GM19438 (cell line): ENCODE measurements around the gene PQBP1.

Source experiments
- ATAC-seq: cut with Tn5 transposase; IDR thresholded peaks from one replicate; pipeline ENCODE4 v1.9.1; 2021; ENCODE audit warnings: low read depth; ENCODE audit not compliant: unreplicated experiment

The PQBP1 gene

DNA sequence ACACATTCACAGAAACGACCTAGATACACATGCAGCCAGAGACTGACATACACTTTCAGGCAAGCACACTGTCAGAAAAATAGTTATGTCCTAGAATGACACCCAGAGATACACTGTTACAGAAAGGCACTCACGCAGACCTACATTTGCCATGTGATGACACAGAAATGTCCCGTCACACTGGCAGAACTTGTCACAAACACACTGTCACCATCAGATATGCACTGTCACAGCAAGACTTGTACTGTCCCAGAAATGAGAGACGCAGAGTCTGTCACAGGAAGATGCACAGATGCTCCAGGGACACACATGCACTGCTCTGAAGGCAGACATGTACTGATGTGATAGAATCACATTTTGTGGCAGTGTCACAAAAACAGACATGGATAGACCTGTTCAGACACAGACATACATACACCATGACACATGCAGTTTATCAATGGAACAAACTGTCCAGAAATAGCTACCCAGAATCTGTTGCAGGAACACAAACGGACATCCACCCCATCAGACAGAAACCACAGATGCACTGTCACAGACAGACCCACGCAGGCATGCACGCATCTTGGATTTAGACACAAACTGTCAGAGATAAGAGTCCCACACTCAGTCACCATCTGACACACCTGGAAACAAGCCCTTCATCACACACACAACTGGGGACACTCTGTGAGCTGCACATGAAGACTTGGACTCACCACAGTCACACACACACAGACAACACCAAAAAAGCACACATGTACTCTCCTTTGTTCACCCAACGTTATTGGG is 22.4 kb downstream of the PQBP1 start:
- no peak for ATAC-seq

DNA sequence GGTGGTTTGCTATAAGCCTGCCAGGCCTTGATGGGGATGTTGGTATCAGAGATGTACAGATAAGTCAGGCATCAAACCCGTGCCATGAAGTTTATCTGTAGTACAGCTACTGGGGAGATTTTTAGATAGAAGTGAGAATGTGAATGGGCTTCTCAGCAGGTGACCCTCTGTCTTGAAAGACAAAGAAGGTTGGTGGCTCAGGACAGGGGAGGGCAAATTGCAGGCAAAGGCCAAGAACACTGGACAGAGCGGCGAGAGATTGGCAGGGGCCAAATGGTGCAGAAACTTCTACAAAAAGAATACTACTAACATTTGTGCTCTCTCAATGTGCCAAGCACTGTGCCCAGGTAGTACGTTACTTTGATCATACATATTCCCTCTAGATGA is 23.0 kb downstream of the PQBP1 start:
- no peak for ATAC-seq

DNA sequence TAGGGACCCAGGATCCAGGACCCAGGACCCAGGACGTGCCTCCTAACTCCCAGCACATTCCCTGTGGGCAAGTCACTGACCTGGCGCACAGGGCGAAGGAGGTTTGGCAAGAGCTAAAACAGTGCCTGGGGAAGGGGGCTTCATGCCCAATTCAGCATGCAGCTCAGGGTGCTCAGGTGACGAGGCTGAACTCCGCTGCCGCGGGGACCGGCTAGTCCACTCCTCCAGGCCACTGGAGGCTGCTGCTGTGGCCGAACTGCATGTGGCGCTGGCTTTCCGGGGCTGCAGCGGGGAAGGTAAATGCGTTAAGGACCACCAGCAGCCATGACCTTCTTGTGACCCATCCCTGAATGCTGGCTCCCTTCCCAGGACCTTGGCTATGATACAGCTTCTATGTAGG is 26.0 kb downstream of the PQBP1 start:
- ATAC-seq = no peak

DNA sequence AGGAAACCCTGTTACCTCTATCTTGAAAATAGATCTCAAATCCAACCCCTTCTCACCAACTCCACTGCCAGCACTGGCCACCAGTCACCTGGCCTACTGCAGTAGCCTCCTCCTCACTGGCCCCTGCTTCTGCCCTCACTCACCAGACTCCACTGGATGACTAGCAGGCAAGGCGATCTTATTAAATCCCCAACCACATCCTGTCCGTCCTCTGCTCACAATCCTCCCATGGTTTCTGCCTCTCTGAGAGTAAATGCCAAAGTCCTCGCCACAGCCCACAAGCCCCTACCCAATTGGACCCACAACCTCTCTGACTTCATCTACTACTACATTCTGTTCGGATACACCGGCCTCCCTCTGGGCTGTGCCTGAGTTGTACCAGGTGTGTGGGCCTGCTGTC is 26.5 kb downstream of the PQBP1 start:
- ATAC-seq = no peak

DNA sequence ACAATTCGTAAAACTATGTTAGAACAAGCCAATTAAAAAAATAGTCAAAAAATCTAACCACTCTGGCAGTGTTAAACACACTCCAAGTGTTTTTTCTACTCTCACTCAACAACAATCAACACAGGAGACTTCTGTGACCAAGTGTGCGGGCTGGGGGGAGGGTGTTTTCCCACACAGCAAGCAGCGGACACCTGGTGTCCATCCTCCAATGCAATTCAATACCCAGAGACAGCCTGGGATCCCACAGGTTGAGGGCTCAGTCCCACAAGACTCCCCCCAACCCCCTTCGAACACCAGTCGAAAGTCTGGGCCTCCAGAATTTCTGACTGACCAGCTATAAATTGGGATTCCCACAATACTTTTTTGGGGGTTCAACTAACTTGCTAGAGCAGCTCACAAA is 29.4 kb downstream of the PQBP1 start:
- no peak for ATAC-seq

DNA sequence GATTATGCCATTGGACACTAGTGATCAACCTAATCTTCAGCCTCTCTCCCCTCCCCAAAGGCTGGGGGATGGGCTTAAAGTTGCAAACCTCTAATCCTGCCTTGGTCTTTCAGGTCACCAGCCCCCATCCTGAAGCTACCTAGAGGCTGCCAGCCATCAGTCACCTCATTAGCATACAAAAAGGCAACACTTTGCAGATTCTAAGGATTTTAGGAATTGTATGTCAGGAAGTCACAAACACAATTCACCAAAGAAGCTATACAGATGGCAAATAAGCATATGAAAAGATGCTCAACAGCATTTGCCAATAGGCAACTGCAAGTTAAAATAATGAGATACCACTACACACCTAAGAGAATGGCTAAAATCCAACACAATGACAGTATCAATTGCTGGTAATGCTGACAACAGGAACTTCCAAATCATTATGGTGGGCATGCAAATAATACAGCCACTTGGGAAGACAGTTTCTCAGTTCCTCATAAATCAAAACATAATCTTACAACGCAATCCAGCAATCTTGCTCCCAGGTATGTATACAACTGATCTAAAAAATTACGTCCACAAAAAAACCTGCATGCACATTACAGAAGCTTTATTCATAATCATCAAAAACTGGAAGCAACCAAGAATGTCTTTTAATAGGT is 30.1 kb downstream of the PQBP1 start:
- ATAC-seq = no peak

DNA sequence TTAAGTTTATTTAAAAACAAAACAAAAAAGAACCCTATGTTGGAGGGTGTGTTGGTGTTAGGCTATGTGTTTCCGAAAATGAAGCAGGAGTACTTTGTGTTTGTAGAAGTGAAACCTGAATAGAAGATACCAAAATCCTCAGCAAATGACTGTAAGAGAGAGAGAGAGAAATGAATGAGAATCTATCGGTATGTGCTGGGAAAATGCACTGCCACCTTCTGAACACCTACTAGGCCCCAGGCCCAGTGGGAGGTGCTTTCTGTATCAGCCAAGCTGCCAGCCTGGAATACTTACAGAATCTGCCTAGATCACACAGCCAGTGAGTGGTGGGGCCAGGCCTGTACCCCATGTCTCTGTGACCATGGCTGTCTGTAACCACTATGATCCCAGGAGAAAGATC is 36.0 kb downstream of the PQBP1 start:
- no peak for ATAC-seq

DNA sequence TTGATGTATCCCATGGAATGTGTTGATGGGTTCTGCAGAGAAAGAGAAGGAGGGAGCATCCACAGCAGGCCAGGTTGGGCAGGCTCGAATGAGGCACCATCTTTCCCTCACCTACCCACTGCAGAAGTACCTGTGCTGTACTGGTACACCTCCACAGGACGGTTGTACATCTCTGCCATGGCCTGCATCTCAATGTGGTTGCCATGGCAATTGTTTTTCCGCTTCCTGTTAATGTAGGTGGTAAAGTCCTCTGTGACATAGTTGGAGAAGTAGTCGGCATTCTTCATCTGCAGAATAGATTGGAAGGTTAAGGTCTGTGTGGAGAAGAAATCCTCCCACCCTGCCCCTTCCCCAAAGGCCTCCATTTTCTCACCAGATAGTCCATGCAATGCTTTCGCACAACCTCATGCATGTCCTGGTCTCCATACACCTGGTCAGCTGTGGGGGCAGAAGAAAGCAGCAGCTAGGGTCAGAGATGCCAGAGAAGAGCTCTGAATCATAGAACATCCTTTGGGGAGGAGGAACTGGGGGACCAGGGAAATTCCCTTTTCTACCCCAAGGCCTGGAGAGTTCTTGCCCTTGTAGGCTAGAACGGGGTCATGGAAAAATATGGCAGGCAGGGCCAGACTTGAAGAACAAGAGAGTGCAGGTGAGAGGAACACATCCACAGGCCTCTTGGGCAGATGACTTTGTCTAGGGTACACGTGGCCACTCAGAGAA is 37.0 kb downstream of the PQBP1 start:
- no peak for ATAC-seq

DNA sequence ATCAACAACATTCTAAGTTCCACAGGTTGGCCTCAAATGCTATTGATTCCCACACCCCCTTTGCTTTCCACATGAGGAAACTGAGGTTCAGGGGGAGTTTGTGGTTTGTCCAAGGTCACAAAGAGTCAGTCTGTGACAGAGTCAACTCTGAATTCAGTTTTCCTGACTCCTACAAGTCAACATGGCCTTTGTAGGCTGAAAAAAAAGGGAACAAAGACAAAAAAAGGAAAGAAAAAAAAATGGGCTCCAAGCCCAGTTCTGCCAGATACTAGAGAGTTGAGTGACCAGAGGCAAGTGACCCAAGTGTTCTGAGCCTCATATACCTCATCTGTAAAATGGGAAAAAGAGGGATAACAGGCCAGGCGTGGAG is 37.6 kb downstream of the PQBP1 start:
- ATAC-seq = no peak

DNA sequence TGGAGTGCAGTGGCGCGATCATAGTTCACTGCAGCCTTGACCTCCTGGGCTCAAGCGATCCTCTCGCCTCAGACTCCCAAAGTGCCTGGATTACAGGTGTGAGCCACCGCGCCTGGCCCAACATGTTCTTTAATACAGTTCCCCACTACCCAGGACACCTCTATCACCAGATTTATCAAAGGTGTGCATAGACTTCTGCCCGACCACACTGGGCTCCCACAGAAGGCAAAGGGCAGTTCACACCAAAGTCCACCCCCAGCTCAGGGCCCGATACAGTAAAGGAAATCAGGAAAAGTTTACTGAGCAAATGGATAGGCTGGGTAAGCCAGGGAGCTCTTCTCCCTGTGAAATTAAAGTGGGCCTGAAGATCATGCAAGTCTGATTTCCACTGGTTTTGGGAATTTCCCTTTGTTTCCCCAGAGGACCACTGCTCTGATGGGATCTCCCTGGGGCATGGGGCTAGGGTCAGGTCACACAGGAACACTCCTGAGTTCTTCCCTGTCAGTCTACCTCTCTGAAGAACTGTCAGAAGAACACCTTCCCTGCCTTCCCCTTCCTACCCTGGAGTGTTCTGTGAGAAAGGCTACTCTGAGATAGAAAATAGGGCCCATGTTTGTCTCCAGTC is 38.8 kb downstream of the PQBP1 start:
- no peak for ATAC-seq

DNA sequence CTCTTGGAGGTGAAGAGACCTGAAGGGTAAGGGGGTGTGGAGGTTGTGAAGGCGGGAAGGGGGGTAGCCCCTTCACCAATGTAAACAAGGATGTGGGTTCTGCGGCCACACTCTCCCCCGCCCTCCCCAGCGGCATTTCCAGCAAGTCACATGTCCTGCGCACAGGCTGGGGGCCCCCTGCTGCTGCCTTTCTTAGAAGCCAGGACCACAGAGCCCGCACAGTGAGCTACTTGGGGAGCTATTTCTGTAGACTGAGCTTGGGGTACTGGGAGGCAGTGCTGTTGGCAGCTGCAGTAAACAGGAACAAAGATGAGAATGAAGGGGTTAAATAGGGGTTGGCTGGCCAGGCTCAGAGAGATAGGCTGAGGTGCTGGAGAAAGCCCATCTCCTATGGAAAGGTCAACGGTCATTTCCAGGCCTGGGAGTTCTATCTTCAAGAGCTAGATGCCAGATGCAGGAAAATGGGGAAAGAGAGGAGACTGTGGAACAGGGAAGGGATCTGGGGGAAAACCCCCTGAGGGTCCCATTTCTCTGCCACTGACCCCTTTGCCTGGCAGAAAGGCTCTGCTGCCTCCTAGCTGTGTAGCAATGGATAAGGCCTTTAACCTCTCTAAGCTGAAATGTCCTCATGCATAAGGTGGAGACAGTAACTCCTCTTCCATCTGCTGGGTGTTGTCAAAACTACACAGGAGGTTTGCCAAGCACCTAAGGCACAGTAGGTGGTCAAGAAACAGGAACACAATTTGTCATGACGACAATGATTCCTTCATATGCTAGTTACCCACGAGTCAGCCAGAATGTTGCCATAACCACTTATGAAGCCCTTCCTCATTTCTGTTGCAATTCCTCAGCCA is 39.6 kb downstream of the PQBP1 start:
- ATAC-seq = peak; percentile 64

DNA sequence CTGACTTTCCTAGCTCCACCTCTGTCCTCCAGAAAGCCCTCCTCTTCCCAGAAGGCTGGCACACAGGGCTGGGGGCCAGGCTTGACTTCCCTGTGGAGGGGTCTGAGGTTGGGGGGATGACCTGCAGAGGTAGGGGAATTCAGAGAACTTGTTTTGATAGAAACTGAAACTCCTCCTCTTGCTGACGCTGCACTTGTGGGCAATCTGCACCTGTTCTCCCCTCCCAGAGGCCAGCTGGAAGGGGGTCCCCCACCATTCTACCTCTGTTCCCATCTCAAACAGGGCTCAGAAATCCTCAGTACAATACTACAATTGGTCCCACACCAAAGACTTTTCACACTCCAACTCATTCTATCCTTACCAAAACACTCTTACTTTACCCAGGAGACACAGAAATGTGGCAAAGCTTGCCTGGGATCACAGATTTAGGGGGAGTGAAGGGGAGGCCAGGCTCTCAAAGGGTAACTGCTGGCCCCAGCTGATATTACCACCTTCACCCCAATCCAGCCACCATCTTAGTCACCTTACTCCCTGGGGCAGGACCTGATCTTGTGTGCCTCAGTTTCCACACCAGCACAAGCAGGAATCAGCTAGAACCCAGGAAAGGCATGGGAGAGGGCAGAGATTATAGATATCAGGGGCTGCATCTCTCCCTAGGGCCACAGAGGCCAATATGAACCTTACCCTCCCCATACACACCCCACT is 41.1 kb downstream of the PQBP1 start:
- peak; percentile 40 for ATAC-seq

DNA sequence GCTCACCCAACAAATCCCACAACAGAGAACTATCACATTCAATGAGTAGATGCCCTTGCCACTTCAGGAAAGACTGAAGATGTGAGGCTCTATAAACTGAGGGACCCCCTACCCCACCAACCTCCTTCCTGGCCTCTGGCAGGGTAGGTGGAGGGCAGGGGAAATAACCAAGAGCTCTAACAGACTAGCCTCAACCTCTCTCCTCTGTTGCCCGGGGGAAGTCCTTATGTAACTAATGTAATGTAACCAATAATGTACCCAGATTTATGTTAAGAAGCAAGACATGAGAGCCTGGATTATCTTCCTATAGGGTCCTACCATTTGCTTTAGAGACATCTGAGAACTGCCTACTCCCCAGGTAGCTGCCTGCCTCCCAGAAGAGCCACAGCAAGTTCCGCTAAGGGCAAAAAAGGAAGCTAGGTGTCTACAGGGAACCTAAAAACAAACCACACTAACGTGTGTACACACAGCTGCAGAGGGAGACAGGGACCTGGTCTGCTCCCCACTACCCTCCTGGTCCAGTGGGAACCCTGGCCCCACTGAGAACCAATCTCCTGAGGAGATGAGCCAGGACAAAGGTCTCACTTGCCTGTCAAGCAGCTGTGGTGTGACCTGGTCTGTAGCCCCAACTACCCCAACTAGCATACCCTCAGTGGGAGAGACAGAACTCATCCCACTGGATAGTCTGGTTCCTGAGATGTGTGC is 41.9 kb downstream of the PQBP1 start:
- ATAC-seq = no peak

DNA sequence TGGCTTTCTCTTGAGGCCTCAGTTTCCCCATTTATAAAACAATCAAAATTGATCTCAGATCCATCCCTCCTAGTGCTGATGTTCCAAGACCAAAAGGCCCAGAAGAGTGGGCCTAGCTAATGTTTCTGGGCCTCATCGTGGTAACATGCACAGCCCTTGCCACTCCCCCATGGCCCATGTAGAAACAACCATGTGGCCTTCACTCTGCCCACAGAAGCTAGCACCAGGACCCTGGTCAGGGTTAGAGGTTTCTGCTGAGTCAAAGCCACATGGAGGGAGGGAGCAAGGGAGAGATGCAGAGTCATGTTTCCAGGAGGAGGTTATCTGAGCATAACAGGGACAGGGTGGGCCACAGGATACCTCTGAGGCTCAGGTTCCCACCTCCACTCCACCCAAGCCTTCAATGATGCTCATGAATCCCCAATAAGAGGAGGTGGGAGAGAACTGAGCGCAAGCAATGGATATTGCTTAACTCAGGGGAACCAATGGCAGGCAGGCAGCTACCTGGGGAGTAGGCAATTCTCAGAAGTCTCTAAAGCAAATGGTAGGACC is 42.8 kb downstream of the PQBP1 start:
- no peak for ATAC-seq

DNA sequence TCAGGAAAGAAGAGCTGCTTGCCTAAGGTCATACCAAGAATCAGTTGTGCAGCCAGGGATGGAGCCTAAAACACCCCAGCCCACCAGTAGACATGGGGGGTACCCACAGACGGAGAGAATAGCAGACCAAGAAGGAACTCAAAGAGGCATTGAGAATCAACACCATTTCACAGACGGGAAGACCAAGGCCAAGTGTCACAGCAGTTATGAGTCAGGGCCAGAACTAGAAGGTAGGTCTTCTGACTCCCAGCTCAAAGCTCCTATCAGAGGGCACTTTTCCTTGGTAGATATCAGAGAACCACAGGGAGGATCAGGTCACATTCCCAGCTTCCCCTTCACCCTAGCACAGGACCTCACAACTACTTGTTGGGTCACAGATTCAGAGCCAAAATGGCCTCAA is 45.2 kb downstream of the PQBP1 start:
- no peak for ATAC-seq

DNA sequence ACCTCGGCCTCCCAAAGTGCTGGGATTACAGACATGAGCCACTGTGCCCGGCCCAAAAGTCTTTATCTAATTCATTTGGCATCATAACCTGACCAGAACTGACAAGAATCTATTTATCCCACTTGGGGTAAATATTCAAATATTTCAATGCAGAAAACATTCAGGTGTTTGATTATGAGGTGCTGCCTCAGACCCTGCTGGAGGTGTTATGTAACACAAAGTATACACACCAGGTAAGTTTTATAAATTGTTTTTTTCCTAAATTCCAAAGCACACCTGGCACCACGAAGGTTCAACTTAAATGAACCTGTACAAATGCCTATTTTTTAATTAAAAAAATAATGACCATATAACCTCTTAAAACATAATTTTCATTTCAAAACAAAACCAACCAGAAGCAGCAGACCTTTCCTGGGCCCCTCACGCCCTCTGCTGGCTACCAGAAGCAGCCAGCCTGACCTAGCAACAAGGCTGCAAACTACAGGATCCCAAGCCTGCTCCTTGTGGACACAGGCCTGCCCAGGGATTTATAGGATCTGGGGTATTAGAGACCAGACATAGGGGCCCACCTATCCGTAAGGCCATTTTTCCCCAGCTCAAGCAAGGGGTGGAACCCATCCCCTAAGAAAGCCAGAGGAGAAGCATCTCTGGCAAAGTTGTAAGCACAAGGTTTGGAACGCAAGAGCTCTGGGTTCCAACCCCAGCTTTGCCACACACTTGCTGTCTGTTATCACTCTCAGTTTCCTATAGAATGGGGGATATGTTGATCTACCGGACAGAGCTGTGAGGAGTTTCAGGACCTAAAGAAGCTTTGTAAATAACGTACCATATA is 48.0 kb downstream of the PQBP1 start:
- ATAC-seq = no peak

DNA sequence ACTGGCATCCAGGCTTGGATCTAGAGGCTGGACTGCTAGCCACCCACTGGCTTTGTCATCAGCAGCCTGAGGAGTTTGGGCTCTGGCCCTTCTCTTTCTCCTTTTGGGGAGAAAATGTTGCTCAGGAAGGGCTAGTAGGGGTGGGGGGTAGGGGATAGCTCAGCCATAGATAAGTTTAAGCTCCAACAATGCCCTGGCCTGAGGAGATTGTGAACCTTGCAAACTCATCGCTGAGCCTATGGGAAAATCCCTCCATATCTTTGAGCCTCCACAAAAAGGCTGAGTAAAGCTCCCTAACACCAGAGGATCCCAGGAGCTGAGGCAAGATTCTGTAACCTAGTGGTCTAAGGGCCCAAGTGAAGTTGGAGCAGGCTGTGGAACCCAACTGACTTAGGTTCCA is 50.9 kb downstream of the PQBP1 start:
- ATAC-seq = no peak
